Measurements from ENCODE around the gene COBL. TPM values are rescaled to one million over a fixed set of nuclear protein-coding genes. Genes with fewer than 3 reads are reported as not detected.

Gene COBL
- total and polyA plus RNA-seq, 2 donors (not counting 3 experiments of a cell fraction or from before 2014, with no cell fraction given): 0.11 TPM; not detected in 1

GRCh38 chr7:51017576-51018535 is 298.8 kb downstream of the COBL start:
- ChIA-PET CTCF (interaction anchor here (1.0 kb wide), 1 partner anchor 21 kb away, joined by 3 read pairs; no protein-coding TSS in a partner anchor), POLR2A (no interaction called here)
- no peak overlapping the region for H2AFZ ChIP-seq (ENCODE audit: low read depth, low read length)
- H3K4me3 ChIP-seq (replicated peaks in 1 of 3; ENCODE audit: insufficient read depth in 1 of 3, low read depth in 1 of 3, low read length in 3 of 3): no peak overlapping the region
- no peak for TF ChIP-seq FOS (IDR thresholded peaks at IDR 0.05; ENCODE audit: borderline replicate concordance, insufficient read depth, low read length)
- no peak for TF ChIP-seq MAX (IDR thresholded peaks at IDR 0.05; ENCODE audit: insufficient read depth, insufficient read length)
- TF ChIP-seq GATA2 (IDR thresholded peaks at IDR 0.05; ENCODE audit: insufficient read depth, insufficient read length, low read depth, low read length): no peak
- TF ChIP-seq POLR2AphosphoS5 (IDR thresholded peaks at IDR 0.05; ENCODE audit: insufficient read depth, low read depth, low read length): no peak
- no peak for TF ChIP-seq JUN (IDR thresholded peaks at IDR 0.05; ENCODE audit: borderline replicate concordance, insufficient read depth, insufficient read length, low read depth)
- no peak for TF ChIP-seq POLR2A (IDR thresholded peaks at IDR 0.05; ENCODE audit: low read depth, low read length)
- no peak for TF ChIP-seq EZH2 (IDR thresholded peaks at IDR 0.05; ENCODE audit: borderline replicate concordance, low read depth, low read length, severe bottlenecking)
- TF ChIP-seq CTCF (IDR thresholded peaks at IDR 0.05; ENCODE audit: extremely low read depth in 1 of 2, insufficient read depth in 1 of 2, low read depth in 1 of 2, low read length in 2 of 2): no peak
- no peak for TF ChIP-seq MYC (IDR thresholded peaks at IDR 0.05; ENCODE audit: low read depth, low read length)
- H3K9me3 ChIP-seq (replicated peaks; ENCODE audit: control insufficient read depth, insufficient read depth, low read length): no peaks in the 10 kb centered on the region
- no peaks in the 10 kb centered on the region for H3K4me1 ChIP-seq (ENCODE audit: control insufficient read depth, extremely low read depth, insufficient read depth, low read length)
- dilution Hi-C loops (cut with MboI; ENCODE audit: extremely low pct_ligation_motif_present, low sequenced_read_pairs): no loop called here
- H3K4me2 ChIP-seq (ENCODE audit: insufficient read depth, low read length): no peak overlapping the region
- H3K27ac ChIP-seq (ENCODE audit: insufficient read depth, low read depth, low read length): no peak overlapping the region
- no peak overlapping the region for H3K9ac ChIP-seq (replicated peaks; ENCODE audit: extremely low read depth, insufficient read depth, low read length)
- FAIRE-seq: no peak
- BruUV-seq (replicated peaks): no TSS peak
- no peaks in the 10 kb centered on the region for H4K20me1 ChIP-seq (replicated peaks; ENCODE audit: control insufficient read depth, extremely low read depth, insufficient read depth, low read length)
- no peaks in the 10 kb centered on the region for H3K9me1 ChIP-seq (replicated peaks; ENCODE audit: control insufficient read depth, extremely low read depth, insufficient read depth, low read length)
- no peaks in the 10 kb centered on the region for H3K27me3 ChIP-seq (ENCODE audit: control insufficient read depth in 2 of 2, insufficient read depth in 2 of 2, low read length in 2 of 2)
- DNase-seq (ENCODE audit: low read depth, low spot score): no peak
- no peaks in the 10 kb centered on the region for H3K36me3 ChIP-seq (ENCODE audit: control insufficient read depth in 2 of 2, extremely low read depth in 1 of 2, insufficient read depth in 2 of 2, low read length in 2 of 2)
- intact Hi-C loops (cut with micrococcal nuclease): no loop called here
- no peaks in the 10 kb centered on the region for H3K79me2 ChIP-seq (ENCODE audit: control insufficient read depth, insufficient read depth, low read length)
